RPMI8226 (cell line): ENCODE data around the gene DUS2.
"Not testable (repeated sequence)": the region's sequence is repeated elsewhere in the genome, so short reads cannot be mapped to it uniquely, and the experiment has no call there.

Experiments used
- DNase-seq: peaks from one replicate; pipeline ENCODE4 v3.0.0-alpha.2; 2015

DUS2 gene

DNA sequence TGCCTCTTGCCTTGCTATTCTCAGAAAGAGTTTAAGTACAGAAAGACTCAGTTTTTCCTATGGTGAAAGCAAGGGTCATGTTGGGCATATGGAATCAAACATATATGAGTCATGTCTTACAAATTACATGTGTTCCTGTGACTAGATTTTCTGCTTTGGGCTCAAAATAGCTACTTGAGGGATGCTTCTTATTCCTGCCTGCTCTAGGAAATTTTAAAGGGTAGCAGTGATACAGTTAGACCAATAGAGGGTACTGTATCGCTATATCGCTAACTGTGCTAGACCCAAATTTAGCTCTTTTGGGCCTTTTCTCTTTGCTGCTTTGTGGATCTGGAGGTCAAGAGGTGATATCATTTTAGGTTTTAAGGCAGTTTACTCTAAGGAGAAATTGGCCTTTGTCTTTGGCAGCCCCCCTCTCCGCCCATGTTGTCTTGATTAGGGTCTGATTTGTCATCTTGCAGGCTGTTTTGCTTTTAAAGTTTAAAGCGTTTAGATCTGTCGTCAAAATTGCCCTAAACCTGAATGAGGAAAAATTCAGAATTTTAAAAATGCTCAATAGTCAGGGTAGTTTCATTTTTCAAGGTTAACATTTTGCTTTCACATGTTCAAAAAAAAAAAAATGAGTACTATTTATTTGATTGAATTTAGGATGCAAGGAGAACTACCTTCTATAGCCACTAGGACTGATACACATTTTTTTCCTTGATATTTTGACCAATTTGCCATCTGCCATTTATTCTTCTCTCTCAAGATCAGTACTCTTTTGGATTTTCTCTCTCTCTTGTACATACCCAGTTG is 70.9 kb downstream of the DUS2 start:
- DNase-seq = no peak

- no peak for DNase-seq
Observed at GRCh38 chr16:68094614-68094934, 71.5 kb downstream of the DUS2 start.

GRCh38 chr16:68096491-68096890 is 73.4 kb downstream of the DUS2 start:
- no peak for DNase-seq

- DNase-seq = no peak
Observed at GRCh38 chr16:68097088-68097487, 74.0 kb downstream of the DUS2 start.

- no peak for DNase-seq
Observed at GRCh38 chr16:68097895-68098294, 74.8 kb downstream of the DUS2 start.

- DNase-seq = no peak
Observed at GRCh38 chr16:68100488-68100887, 77.4 kb downstream of the DUS2 start.

DNA sequence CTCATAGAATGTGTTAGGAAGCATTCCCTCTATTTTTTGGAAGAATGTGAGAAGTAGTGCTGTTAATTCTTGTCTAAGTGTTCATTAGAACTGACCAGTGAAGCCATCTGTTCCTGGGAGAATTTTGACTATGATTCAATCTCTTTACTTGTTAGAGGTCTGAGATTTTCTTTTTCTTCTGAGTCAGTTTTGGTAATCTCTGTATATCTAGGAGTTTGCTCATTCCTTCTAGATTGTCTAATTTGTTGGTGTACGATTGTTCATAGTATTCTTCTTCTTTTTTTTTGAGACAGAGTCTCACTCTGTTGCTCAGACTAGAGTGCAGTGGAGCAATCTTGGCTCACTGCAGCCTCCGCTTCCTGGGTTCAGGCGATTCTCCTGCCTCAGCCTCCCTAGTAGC is 82.5 kb downstream of the DUS2 start:
- DNase-seq = no peak

GRCh38 chr16:68107230-68107928 is 84.3 kb downstream of the DUS2 start:
- DNase-seq = not testable (repeated sequence)

DNA sequence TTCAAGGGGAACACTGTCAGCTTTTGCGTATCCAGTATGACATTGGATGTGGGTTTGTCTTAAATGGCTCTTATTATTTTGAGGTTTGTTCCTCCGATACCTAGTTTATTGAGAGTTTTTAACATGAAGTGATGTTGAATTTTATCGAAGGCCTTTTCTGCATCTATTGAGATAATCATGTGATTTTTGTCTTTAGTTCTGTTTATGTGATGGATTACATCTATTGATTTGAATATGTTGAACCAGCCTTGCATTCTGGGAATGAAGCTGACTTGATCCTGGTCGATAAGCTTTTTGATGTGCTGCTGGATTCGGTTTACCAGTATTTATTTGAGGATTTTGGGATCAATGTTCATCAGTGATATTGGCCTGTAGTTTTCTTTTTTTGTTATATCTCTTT is 86.1 kb downstream of the DUS2 start:
- not testable (repeated sequence) for DNase-seq

DNA sequence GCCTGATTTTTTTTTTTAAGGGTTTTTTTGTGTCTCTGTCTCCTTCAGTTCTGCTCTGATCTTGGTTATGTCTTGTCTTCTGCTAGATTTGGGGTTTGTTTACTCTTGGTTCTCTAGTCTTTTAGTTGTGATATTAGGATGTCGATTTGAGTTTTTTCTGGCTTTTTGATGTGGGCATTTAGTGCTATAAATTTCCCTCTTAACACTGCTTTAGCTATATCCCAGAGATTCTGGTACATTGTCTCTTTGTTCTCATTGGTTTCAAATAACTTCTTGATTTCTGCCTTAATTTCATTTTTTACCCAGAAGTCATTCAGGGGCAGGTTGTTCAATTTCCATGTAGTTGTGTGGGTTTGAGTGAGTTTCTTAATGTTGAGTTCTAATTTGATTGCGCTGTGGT is 87.5 kb downstream of the DUS2 start:
- DNase-seq = not testable (repeated sequence)

DNA sequence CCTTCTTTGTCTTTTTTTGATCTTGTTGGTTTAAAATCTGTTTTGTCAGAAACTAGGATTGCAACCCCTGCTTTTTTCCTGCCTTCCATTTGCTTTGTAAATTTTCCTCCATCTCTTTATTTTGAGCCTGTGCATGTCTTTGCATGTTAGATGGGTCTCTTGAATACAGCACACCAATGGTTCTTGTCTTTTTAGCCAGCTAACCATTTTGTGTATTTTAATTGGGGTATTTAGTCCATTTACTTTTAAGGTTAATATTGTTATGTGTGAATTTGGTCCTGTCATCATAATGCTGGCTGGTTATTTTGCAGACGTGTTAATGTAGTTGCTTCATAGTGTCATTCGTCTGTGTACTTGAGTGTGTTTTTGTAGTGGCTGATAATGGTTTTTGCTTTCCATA is 88.3 kb downstream of the DUS2 start:
- no peak for DNase-seq

GRCh38 chr16:68113059-68113761 is 90.1 kb downstream of the DUS2 start:
- no peak for DNase-seq

- no peak for DNase-seq
Observed at GRCh38 chr16:68113765-68114240, 90.7 kb downstream of the DUS2 start.

- DNase-seq = not testable (repeated sequence)
Observed at GRCh38 chr16:68114939-68115338, 91.9 kb downstream of the DUS2 start.

DNA sequence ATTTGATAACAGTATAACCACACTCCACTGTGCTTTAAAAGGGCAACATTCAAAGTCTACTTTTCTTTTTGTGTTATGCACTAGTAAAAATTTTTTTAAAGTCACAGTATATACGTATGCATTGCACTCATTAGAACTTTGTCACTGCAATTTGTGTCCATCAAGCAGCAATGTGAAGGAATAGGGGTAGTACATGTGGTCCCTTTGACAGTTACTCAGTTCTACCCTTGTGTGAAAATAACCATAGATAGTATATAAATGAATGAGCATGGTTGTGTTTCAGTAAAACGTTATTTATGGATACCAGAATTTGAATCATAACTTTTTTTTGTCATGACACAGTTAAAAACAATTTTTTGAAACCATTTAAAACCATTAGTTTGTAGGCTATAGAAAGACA is 92.8 kb downstream of the DUS2 start:
- DNase-seq = no peak

- peak; percentile 50 for DNase-seq
Observed at GRCh38 chr16:68116256-68116867, 93.3 kb downstream of the DUS2 start.

DNA sequence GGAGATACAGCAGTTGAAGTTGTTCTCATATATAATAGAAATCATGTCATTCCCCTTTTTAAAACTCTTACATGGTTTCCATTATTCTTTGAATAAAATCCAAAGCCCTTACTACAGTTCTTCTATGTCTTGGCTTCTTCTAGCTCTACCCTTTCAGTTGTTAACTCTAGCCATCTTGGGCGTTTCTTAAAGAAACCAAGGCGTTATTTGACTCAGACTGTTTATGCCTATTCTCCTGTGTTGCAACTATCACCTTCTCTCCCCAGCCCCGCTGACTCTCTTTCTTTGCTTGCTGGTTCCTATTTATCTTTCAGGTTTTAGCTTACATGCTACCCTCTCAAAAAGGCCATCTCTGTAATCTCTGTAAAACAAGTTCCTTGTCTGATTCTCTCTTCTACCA is 94.8 kb downstream of the DUS2 start:
- no peak for DNase-seq

DNA sequence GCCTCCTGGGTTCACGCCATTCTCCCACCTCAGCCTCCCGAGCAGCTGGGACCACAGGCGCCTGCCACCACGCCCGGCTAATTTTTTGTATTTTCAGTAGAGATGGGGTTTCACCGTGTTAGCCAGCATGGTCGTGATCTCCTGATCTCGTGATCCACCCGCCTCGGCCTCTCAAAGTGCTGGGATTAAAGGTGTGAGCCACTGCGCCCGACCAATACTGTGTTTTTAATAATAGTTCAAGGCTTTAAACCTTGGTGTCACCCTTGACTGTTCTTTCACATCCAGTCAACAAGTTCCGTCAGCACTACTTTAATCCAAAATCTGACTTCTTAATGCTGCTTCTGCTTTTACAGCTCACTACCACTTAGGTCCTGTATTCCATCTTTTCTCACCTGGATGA is 95.9 kb downstream of the DUS2 start:
- not testable (repeated sequence) for DNase-seq

DNA sequence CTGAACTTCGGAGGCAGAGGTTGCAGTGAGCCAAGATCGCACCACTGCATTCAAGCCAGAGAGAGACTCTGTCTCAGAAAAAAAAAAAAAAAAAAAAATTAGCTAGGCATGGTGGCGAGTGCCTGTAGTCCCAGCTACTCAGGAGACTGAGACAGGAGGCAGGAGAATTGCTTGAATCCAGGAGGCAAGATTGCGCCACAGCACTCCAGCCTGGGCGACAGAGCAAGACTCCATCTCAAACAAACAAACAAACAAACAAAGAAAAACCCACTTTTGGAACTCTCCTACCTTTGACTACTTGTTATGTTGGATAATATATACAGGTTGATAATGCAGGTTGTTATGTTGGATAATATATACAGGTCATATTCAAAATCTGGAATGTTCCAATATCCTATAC is 97.4 kb downstream of the DUS2 start:
- DNase-seq = not testable (repeated sequence)

DNA sequence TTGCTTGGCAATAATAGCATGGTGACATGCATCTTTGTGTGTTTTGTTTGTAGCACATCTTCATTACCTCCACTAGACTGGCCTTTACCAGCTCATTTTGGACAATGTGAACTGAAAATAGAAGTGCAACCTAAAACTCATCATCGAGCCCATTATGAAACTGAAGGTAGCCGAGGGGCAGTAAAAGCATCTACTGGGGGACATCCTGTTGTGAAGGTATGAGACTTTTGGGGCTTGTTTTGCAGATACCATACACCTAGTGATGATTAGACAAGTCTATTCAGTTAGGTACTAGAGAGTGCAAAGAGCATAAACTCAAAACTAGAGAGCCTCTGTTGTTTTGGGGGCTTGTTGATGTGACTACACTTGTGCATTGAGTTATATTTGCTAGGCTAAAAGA is 103.3 kb downstream of the DUS2 start:
- DNase-seq = no peak

DNA sequence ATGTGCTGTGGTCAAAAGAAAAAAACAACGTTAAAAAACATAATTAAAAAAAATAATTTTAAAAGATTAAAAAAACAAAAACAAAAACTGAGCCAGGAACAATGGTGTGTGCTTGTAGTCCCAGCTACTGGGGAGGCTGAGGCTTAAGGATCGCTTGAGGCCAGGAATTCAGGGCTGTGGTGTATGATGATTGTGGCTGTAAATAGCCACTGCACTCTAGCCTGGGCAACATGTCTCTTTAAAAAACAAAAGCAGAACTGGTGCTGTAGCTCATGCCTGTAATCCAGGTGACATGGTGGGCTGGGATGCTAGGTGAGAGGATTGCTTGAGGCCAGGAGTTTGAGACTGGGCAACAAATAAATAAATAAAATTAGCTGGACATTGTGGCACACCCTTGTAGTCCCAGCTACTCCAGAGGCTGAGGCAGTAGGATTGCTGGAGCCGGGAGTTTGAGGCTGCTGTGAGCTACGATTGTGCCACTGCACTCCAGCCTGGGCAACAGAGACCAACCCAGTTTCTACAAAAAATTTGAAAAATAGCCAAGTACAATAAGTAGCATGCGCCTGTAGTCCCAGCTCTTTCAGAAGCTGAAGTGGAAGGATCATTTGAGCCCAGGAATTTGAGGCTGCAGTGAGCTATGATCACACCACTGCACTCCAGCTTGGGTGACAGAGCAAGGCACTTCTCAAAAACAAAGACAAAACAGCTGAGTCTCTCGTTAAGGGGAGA is 105.7 kb downstream of the DUS2 start:
- DNase-seq = no peak
